CD4-positive, alpha-beta T cell treated with Interleukin-6 at 100 ng/mL for 8 hours (primary cell): ENCODE results near the gene SAMD4B.
"Not testable (repeated sequence)": the region's sequence is repeated elsewhere in the genome, so short reads cannot be mapped to it uniquely, and the experiment has no call there.

Experiments used
- DNase-seq: peaks from one replicate; pipeline ENCODE4 v3.0.0-alpha.2; 2020; ENCODE audit warnings: mixed read lengths, low spot score

Gene SAMD4B

DNA sequence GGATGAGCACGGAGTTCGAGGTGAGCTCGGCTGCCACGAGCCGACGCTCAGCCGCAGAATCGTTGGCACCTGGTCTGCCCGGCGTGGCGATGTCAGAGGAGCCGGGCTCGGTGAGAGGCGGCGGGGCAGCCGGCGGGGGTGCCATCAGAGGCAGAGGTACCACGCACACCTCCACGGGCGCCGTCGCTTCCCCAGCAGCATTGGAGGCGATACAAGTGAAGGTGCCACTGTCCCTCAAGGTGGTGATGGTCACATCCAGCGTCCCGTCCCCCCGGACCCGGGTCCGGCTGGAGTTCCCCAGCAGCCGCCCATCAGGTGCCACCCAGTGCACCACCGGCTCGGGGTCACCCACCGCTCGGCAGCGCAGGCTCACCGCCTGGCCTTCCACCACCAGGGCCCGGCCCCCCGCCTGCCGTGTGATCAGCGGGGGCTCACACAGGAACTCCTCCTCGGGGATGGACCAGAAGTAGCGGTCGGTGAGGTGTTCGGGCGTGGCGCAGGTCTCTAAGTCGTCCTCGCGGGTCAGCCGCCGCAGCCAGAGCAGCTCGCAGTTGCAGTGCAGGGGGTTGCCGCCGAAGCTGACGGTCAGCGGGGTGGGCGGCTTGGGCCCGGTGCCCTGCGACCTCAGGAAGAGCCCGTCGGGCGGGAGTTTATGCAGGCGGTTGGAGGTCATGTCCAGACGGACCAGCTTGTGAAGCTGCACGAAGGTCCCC is 28.0 kb upstream of the SAMD4B start:
- no peak for DNase-seq

DNA sequence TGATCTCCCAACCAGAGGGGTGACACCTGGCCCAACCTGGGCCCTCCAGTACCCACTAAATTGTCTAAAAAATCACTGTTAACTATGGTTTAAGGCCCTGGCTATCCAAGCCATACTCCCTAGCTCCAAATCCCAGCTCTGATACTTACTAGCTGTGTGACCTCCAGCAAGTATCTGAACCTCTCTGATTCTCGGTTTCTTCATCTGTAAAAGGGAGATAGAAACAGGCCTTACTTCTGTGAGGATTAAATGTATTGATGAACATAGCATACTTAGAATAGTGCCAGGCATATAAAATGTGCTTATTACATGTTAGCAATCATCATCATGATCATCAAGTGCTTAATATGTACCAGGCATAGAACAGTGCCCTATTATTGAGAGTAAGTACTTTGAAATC is 26.3 kb upstream of the SAMD4B start:
- no peak for DNase-seq

- DNase-seq = no peak
Observed at GRCh38 chr19:39316627-39317321, 25.4 kb upstream of the SAMD4B start.

GRCh38 chr19:39317476-39317875 is 24.7 kb upstream of the SAMD4B start:
- no peak for DNase-seq

DNA sequence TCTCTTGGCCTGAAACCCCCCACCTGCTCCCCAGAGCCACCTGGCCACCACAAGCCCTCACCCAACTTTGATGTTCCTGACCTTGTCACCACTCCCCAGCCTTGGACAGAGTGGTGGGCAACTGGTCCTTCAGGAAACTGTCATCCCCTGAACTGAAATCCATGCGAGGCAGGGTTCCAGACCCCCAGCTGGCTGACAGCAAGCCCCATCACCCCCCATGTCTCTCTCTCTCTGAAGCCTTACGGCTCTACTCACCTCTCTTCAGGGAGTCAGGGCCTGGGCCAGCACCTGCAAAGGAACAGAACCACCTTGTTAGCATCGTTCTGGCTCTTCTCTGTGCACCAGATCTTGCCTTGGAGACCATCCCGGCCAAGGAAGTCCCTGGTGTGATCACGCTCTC is 24.1 kb upstream of the SAMD4B start:
- no peak for DNase-seq

GRCh38 chr19:39318690-39319089 is 23.5 kb upstream of the SAMD4B start:
- no peak for DNase-seq

DNA sequence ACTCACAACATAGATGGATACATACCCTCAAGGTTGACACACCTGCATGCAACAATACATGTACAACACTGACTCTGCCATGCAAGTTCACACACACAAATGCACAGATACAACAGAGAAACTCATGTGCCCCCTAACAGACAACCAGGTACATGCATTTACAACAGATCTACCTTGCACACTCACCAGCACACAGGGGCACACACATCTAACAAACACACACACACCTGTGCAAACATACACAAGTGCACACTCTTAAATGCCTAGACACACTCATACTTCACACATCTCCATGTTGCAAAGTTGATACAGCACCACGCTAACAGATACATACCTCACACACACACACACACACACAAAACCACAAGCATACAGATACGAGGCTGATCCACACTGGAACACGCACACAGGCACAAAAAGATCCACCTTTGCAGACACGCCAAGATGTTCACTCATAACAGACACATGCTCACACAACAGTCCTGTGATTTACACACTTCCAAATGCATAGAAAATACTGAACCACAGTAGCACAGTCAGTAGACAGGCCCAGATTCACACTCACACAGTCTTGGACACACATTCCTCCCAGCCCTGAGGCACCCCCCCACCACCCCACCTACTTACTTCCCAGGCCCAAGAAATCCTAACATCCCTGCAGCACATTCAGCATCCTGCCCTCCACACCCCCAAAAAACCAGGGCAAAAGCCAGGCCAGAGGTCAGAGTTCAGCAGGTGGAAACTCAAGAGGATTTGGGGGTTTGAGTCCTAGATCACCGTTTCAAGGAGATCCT is 22.9 kb upstream of the SAMD4B start:
- DNase-seq = no peak

- no peak for DNase-seq
Observed at GRCh38 chr19:39319892-39320248, 22.4 kb upstream of the SAMD4B start.

DNA sequence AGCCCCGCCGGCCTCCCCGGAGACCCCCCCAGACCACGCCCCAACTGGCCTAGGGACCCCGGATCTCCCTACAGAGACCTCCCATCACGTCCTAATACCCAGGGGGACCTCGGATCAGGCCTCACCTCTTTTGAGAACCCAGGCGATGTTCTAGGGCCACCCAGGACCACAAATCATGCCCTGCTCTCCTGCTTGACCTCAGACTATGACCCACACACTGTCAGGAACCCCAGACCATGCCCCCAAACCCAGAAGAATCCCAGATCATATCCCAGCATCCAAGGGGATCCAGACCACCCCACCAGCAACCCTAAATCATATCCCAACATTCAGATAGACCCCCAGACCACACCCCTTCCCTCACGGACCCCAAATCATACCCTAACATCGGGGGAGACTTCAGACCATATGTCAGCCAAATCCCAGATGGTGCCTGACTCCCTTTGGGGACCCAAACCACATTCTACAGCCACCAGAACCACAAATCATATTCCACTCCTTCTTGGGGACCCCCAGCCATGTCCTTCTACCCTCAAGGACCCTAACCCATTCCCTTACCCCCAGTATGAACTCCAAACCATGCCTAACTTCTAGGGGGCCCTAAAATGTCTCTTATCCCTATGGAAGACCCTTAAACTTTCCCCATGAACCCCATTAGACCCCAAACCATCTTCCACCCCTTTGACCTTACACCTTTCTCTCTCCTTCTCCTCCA is 20.9 kb upstream of the SAMD4B start:
- DNase-seq = no peak

DNA sequence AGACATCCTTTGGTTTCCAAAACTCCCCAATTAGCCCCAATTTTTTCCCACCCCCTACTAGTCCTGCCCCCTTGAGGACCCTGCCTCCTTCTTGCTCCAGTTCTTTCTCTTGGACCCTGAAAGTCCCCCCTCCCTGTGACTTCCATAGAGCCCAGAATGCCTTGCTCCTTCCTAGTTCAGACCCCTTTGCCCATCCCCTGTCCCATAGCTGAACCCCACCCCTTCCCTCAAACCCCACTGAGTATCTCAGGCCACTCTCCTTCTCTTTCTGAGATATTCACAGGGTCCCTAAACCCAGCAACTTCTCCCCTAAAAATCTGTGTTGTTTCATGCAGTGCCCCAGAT is 20.4 kb upstream of the SAMD4B start:
- no peak for DNase-seq

DNA sequence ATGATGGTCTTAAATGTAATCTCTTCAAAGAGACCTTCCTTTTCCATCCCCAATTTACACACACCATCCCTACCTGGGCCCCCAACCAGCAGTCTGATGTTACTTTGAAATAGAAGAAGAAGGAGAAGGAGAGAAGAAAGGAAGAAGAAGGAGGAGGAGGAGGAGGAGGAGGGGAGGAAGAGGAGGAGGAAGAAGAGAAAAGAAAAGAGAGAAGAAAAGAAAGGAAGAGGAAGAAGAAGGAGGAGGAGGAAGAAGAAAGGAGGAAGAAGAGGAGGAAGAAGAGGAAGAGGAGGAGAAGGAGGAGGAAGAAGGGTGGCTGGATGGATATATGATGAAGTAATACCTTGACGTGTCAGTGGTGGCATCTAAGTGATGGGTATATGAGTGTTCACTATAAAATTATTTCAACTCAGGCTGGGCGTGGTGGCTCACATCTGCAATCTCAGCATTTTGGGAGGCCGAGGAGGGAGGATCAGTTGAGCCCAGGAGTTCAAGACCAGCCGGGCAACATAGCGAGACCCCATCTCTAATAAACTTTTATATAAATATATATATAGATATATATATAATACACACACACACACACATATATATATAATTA is 17.9 kb upstream of the SAMD4B start:
- DNase-seq = no peak

DNA sequence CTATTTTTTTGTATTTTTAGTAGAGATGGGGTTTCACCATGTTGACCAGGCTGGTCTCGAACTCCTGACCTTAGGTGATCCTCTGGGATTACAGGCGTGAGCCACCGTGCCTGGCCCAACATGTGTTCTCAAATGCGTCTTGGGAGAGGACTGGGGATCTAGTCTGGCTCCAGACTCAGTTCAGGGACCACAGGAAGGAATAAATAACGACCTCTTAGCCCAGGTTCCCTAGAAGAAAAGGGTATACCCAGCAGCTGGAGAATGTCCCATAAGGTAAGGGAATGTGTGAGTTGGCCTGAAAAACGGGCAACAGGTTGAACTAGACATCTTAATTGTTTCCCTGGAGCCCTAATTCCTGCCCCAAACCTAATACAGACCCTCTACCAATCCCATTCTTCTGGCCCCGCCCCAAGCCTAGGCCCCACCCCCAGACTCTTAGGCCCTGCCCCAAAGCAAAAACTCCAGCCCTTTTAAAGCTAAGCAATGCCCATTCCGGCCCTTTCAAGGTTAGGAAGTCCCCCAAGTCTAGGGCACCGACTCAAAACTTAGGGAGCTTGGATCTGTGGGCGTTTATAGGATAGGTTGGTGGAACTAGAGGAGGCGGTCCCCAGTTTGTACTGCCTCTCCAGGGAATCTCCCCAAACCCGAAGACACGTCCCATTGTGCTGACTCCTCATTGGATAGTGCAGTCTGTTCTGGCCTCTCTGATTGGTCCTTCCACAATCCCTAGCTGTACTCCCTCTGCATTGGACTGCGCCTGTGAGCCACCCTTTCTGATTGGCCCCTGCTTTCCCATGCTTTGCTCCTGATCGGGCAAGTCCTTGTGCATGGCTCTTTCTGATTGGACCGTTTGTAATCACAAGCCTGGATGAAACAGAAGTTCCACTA is 16.2 kb upstream of the SAMD4B start:
- DNase-seq = no peak

- DNase-seq = no peak
Observed at GRCh38 chr19:39327363-39328045, 14.7 kb upstream of the SAMD4B start.

GRCh38 chr19:39328046-39328705 is 14.0 kb upstream of the SAMD4B start:
- peak; percentile 72 for DNase-seq

DNA sequence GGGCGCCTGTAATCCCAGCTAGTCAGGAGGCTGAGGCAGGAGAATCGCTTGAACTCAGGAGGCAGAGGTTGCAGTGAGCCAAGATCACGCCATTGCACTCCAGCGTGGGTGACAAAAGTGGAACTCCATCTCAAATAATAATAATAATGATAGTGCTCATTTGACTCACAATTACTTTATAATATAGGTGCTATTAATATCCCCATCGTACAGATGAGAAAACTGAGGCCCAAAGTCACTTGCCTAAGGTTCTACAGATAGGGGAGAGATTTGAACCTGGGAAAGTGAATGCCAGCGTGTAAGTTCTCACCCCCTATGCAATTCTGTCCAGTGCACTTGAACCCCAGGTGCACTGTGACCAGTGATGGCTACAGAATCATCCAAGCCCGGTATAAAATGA is 12.3 kb upstream of the SAMD4B start:
- no peak for DNase-seq

GRCh38 chr19:39332293-39332692 is 9.9 kb upstream of the SAMD4B start:
- DNase-seq = no peak

- not testable (repeated sequence) for DNase-seq
Observed at GRCh38 chr19:39332738-39333137, 9.5 kb upstream of the SAMD4B start.

DNA sequence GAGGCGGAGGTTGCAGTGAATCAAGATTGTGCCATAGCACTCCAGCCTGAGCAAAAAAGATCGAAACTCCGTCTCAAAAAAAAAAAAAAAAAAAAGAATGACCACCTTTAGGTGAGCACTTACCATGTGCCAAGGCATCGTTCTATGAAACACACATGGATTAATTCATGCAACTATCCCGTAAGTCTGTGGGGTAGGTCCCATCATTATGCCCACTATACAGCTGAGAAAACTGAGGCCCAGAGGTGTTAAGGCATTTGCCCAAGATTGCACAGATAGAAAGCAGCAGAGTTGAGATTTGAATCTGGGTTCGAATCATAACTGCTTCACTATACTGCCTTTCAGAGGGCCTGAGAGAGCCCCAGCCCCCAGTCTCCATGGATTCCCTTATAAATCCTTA is 8.7 kb upstream of the SAMD4B start:
- DNase-seq = no peak

DNA sequence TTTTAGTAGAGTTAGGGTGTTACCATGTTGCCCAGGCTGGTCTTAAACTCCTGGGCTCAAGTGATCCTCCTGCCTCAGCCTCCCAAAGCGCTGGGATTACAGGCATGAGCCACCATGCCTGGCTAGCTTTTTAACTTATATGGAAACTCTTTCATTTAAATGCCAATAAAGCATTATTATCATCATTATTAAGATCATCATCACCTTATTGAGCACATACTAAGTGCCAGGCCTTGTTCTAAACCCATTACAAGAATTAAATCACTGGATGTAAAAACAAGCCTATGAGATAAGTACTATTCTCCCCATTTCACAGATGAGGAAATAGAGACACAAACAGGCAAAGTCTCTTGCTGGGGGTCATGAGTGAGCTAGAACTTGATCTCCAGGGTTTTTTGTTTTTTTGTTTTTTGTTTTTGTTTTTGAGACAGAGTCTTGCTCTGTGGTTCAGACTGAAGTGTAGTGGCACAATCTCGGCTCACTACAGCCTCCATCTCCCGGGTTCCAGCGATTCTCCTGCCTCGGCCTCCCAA is 7.7 kb upstream of the SAMD4B start:
- DNase-seq = no peak

DNA sequence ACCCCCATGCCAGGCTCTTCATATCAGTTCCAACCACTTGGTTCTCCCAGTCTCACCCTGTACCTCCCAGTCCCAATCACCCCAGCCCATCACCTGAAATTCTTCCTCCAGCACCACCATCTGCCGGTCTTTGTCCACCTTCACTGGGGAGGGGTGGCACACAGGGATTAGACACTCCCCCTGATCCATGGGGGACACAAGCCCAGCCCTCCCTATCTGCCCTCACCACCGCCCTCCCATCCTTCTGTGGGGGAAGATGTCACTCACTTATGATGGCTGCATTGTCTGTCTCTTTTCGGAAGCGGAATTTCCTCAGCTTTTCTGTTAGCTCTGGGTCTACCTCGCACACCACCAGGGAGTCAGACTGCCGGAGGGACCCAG is 7.1 kb upstream of the SAMD4B start:
- peak; percentile 23 for DNase-seq
